ENCODE results near the gene DSP.

Gene DSP

DNA sequence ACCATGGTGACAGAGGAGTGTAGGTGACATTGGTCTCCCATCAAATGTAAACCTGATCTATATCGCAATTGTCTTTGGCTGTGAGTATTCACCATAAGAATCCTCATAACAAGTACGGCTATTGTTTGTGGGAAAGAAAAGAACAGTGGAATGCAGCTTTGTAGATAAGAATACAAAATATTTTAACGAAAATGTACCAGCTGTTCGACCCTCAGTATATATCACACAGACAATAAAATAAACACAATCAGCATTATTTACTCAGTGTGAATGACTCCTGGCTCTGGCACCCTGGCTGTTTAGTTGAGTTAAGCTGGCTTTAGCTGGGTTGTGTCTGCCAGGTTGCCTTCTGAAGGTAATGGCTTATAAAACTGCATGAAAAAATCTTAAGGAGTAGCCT, 91.9 kb downstream of the DSP start:
- H3K27me3 ChIP-seq (ENCODE audit: insufficient read depth, poor library complexity, severe bottlenecking): no peaks in the 10 kb centered on the region
- H3K4me3 ChIP-seq (replicated peaks; ENCODE audit: insufficient read depth, low read length): no peak overlapping the region
- TF ChIP-seq SPI1 (IDR thresholded peaks at IDR 0.05; ENCODE audit: borderline replicate concordance, low read depth) (no peak), POLR2AphosphoS5 (IDR thresholded peaks at IDR 0.05; ENCODE audit: low read depth) (no peak), GABPA (IDR thresholded peaks at IDR 0.05; ENCODE audit: low read depth) (no peak)
- TF ChIP-seq, protein P1, sequence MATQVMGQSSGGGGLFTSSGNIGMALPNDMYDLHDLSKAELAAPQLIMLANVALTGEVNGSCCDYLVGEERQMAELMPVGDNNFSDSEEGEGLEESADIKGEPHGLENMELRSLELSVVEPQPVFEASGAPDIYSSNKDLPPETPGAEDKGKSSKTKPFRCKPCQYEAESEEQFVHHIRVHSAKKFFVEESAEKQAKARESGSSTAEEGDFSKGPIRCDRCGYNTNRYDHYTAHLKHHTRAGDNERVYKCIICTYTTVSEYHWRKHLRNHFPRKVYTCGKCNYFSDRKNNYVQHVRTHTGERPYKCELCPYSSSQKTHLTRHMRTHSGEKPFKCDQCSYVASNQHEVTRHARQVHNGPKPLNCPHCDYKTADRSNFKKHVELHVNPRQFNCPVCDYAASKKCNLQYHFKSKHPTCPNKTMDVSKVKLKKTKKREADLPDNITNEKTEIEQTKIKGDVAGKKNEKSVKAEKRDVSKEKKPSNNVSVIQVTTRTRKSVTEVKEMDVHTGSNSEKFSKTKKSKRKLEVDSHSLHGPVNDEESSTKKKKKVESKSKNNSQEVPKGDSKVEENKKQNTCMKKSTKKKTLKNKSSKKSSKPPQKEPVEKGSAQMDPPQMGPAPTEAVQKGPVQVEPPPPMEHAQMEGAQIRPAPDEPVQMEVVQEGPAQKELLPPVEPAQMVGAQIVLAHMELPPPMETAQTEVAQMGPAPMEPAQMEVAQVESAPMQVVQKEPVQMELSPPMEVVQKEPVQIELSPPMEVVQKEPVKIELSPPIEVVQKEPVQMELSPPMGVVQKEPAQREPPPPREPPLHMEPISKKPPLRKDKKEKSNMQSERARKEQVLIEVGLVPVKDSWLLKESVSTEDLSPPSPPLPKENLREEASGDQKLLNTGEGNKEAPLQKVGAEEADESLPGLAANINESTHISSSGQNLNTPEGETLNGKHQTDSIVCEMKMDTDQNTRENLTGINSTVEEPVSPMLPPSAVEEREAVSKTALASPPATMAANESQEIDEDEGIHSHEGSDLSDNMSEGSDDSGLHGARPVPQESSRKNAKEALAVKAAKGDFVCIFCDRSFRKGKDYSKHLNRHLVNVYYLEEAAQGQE (IDR thresholded peaks at IDR 0.05; ENCODE audit: insufficient replicate concordance, low read depth): no peak
- TF ChIP-seq, protein P2, sequence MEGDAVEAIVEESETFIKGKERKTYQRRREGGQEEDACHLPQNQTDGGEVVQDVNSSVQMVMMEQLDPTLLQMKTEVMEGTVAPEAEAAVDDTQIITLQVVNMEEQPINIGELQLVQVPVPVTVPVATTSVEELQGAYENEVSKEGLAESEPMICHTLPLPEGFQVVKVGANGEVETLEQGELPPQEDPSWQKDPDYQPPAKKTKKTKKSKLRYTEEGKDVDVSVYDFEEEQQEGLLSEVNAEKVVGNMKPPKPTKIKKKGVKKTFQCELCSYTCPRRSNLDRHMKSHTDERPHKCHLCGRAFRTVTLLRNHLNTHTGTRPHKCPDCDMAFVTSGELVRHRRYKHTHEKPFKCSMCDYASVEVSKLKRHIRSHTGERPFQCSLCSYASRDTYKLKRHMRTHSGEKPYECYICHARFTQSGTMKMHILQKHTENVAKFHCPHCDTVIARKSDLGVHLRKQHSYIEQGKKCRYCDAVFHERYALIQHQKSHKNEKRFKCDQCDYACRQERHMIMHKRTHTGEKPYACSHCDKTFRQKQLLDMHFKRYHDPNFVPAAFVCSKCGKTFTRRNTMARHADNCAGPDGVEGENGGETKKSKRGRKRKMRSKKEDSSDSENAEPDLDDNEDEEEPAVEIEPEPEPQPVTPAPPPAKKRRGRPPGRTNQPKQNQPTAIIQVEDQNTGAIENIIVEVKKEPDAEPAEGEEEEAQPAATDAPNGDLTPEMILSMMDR (IDR thresholded peaks at IDR 0.05; ENCODE audit: insufficient read depth, low read length): no peak
- no peak for DNase-seq (ENCODE audit: low read depth in 1 of 2, low spot score in 1 of 2)
- no peak overlapping the region for H3K27ac ChIP-seq (replicated peaks)

- Histone ChIP-seq H3K4me3 (replicated peaks; ENCODE audit: insufficient read depth, low read length) (no peak overlapping the region), H3K27me3 (ENCODE audit: insufficient read depth, poor library complexity, severe bottlenecking) (no peaks in the 10 kb centered on the region), H3K27ac (replicated peaks) (no peak overlapping the region)
- TF ChIP-seq GABPA (IDR thresholded peaks at IDR 0.05; ENCODE audit: low read depth): no peak
- no peak for TF ChIP-seq SPI1 (IDR thresholded peaks at IDR 0.05; ENCODE audit: borderline replicate concordance, low read depth)
- TF ChIP-seq, protein P2 (IDR thresholded peaks at IDR 0.05; ENCODE audit: insufficient read depth, low read length): no peak
- TF ChIP-seq POLR2AphosphoS5 (IDR thresholded peaks at IDR 0.05; ENCODE audit: low read depth): no peak
- TF ChIP-seq, protein P1 (IDR thresholded peaks at IDR 0.05; ENCODE audit: insufficient replicate concordance, low read depth): no peak
- no peak for DNase-seq (ENCODE audit: low read depth in 1 of 2, low spot score in 1 of 2)
These were observed 94.7 kb downstream of the DSP start for GRCh38 chr6:7636151-7636550.
